DMS 273 (cell line): ENCODE measurements around the gene SPECC1L.
"Not testable (repeated sequence)": the region's sequence is repeated elsewhere in the genome, so short reads cannot be mapped to it uniquely, and the experiment has no call there.

Experiments used
- DNase-seq: peaks from one replicate; lab custom pipeline; 2025; ENCODE audit not compliant: unreplicated experiment; lab: John Stamatoyannopoulos, UW

Gene SPECC1L

GRCh38 chr22:24282401-24282800, 11.8 kb downstream of the SPECC1L start:
- DNase-seq, result no peak

DNA sequence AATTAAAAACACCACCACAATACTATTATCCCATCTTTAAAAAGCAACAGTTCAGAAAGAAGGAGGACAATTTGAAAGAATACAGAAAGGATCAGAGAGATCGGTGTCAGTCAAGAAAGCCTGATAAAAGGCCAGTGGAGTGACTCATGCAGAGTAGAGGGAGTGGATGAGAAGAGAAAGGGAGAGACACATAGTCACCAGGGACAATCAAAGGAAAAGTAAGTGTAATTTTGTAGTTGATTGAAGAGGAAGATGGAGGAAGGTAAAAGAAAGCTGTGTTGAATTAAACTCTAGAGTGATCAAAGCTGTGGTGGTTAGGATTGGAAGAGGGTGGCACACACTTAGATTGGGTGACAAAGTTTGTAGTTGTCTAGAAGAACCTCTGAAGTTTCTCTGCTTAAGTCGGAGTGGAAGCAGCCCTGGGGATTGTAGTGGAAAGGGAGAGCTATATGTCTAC, 14.1 kb downstream of the SPECC1L start:
- no peak for DNase-seq

DNA sequence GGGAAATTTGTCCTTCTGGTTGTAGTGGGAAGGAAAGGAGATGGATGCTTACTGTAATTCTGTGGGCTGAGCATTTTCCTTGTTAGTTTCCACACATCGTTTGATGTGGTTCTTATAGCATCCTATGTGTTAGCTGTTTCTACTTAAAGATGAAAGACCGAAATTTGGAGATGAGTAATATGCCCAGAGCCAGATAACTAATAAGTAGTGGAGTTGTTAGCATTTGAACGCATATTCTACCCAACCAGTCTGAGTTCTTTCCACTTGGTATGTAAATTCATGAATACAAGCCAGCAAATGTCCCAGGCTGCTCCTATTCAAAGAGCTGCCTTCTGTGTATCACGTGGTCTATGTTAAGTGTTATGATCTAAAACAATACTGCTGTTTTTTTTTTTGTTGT, 14.6 kb downstream of the SPECC1L start:
- no peak for DNase-seq

GRCh38 chr22:24287212-24287611, 16.6 kb downstream of the SPECC1L start:
- DNase-seq, result not testable (repeated sequence)

- peak; percentile 4 for DNase-seq
These were observed 17.2 kb downstream of the SPECC1L start for GRCh38 chr22:24287801-24288200.

- no peak for DNase-seq
These were observed 18.5 kb downstream of the SPECC1L start for GRCh38 chr22:24289114-24289513.

DNA sequence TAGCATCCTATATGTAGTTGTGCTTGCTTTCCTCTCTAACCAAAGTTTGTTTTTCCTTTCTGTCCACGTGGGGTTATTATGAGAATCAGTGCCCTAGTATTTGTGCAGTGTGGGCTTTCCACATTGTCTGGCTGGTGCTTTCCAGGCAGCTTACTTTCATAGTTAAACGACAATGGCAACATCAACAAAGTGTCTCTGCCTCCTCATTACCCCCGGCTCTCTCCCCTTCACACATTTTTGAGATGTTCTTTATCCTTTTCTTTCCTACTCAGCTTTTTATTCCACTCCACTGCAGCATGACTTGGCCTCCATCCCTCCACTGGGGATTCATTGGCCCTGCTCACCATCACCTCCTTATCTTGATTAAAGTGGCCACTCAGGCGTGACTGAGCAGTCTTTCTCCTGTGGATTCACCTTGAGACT, 19.1 kb downstream of the SPECC1L start:
- no peak for DNase-seq

- DNase-seq, result peak; percentile 8
These were observed 19.8 kb downstream of the SPECC1L start for GRCh38 chr22:24290459-24290858.

GRCh38 chr22:24291515-24292201, 21.0 kb downstream of the SPECC1L start:
- DNase-seq, result no peak

DNA sequence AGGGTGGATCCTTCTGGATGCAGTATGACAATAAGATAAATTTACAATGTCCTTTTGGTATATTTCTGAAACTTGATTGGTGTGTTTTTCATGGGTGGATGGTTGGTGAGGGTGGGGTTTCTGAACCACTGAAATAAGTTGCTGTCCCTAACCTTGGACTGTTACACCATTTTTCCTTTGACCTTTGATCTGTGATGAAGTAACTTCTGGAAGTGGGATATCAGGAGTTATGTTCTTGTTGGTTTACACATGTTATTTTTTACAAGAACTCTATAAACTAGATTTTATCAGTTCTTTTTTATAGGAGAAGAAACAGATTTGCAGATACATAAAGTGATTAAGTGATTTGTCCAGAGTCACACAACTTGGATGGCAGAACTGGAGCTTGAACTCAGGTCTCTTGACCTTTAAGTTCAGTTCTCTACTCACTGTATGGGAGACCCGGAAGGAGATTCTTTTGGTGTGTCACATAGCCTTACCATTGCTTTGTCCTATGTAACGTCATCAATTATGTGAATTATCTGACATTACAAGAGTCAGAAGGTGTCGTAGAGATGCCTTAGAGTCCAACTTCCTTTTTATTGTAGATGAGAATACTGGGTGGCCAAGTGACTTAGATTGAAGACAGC, 21.7 kb downstream of the SPECC1L start:
- not testable (repeated sequence) for DNase-seq

DNA sequence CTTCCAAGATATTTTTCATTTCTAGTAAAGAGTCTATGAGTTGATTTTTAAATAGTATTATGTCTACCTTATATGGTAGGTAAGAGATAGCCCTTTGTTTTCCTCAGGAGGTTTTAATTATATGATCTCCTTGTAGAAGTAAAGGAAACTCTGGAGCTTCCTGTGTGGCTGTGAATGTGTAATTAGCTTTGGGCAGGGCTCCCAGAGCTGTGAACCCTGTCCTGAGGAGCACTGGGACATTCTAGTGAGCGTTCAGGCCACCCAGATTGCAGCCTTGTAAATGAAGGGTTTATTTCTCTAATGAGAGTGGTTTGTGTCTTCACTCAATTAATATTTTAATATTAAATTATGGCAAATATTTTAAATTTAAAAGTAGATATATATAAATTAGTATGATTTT, 24.3 kb downstream of the SPECC1L start:
- not testable (repeated sequence) for DNase-seq

DNA sequence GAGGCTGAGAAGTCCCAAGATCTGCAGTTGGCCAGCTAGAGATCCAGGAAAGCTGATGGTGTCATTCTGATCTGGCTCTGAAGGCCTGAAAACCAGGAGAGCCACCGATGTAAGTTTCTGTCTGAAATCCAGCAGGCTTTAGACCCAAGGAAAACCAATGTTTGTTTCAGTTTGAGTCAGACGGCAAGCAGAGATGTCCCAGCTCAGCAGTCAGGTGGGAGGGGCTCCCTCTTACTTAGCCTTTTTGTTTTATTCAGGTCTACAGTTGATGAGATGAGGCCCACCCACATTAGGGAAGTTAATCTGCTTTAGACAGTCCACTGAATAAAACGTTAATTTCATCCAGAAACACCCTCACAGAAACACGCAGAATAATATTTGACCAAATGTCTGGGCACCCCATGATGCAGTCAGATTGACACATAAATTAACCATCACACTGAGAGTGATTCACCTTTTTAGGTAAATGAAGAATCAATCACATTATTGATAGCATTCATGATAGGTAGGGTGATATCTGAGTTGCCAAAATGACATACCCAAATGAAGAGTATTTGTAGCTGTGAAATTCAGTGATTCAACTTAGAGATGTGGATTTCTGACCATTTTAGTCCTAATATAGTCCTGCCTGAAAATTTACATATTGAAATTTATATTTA, 28.0 kb downstream of the SPECC1L start:
- DNase-seq, result not testable (repeated sequence)

DNA sequence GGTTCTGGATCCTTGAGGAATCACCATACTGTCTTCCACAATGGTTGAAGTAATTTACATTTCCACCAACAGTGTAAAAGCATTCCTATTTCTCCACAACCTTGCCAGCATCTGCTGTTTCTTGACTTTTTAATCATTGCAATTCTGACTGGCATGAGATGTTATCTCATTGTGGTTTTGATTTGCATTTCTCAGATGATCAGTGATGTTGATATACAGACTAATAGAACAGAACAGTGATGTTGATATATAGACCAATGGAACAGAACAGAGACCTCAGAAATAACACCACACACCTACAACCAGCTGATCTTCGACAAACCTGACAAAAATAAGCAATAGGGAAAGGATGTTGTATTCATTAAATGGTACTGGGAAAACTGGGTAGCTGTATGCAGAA, 29.9 kb downstream of the SPECC1L start:
- DNase-seq, result not testable (repeated sequence)

GRCh38 chr22:24302591-24302990, 32.0 kb downstream of the SPECC1L start:
- no peak for DNase-seq

DNA sequence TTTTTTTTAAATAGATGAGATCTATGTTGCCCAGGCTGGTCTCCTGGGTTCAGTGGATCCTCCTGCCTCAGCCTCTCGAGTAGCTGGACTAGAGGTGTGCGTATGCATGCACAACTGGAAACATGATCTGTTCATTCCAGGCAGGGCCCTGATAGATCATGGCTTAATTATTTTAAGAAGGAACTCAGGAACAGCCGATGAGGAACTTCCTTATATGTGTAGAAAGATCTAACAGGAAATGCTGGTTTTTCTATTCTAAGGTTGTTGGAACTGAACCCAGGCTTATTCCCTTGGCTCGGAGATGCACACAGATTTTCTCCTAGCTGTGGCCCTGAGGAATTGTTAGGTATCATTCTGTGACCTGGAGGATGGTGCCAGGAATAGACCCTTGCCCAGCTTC, 32.4 kb downstream of the SPECC1L start:
- DNase-seq, result no peak

DNA sequence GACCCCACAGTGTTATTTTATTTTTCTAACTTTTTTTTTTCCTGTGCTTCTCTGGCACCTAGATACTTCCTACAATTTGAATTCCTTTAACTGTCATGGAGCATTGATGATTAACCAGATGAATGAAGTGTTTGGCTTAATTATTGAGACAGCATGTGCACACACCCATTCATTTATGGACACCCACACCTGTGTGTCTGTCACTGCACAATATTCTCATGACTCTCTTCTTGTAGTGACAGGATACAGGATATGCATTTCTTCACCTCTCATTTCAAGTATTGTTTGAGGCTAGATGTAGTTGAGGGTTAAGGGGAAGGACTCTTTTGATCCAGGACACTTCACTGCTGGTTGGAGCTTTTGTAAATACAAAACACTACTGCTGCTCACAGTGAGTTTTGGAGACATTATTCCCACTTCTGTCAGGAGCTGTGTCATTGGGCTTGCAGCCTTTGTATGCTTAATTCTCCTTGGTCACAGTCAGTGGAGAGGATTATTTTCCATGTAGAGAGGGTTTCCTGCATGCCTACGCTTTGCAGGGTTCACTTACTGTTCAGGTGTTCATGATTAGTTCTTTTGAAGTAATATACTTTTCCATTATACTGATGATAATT, 33.5 kb downstream of the SPECC1L start:
- no peak for DNase-seq

DNA sequence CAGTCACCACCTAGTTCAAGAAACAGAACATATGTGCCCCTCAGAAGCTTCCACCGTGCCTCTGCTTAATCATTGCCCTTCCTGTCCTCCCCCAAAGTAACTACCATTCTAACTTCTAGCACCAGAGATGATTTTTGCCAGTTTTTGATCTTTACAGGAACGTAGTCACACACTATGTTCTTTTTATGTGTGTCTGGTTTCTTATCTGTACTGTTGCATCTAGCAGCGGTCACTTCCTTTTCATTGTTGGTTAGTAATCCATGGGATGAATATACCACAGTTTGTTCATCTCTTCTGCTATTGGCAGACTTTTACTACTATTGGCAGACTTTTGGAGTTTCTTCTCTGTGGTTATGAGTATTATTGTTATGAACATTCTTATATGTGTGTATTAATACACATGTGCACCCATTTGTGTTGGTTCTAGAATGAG, 34.6 kb downstream of the SPECC1L start:
- DNase-seq, result no peak

- DNase-seq, result no peak
These were observed 40.3 kb downstream of the SPECC1L start for GRCh38 chr22:24310969-24311368.

GRCh38 chr22:24315367-24315966, 44.8 kb downstream of the SPECC1L start:
- no peak for DNase-seq

- not testable (repeated sequence) for DNase-seq
These were observed 45.6 kb downstream of the SPECC1L start for GRCh38 chr22:24316264-24316663.

- DNase-seq, result not testable (repeated sequence)
These were observed 46.9 kb downstream of the SPECC1L start for GRCh38 chr22:24317511-24317910.
